A549 (cell line): ENCODE data around the gene SLC25A10. TPM values are rescaled to one million over a fixed set of nuclear protein-coding genes. Genes with fewer than 3 reads are reported as not detected.

ENCODE experiments used
- ATAC-seq, 2 experiments: fragments of 200-7000 bp in 1 of 2; fragments of >200 bp in 1 of 2; cut with Nextera tagmentation in 1 of 2; cut with Tn5 transposase in 1 of 2; 3 replicates each; pipeline versions ENCODE4 v1.8.0 to v1.9.1; 2018 to 2020; ENCODE audit warnings: mild to moderate bottlenecking in 1 of 2, moderate library complexity in 1 of 2
- CTCF ChIA-PET: fragments of 300-600 bp; sonication (Branson Sonifier 250); formaldehyde crosslinking; extraction: SDS; loops from one replicate; lab custom pipeline; 2021; ENCODE audit warnings: antibody characterized with exemption, inconsistent platforms; lab: Yijun Ruan, JAX
- POLR2A ChIA-PET: fragments of 350-600 bp; formaldehyde crosslinking; extraction: SDS; loops from one replicate; lab custom pipeline; 2021; ENCODE audit warnings: antibody characterized with exemption, inconsistent platforms; lab: Yijun Ruan, JAX
- DNase-seq, 2 experiments: peaks; one replicate each; pipeline versions ENCODE4 v3.0.0 to v3.0.0-alpha.2; 2011 to 2016; ENCODE audit warnings: low read depth in 1 of 2, low spot score in 1 of 2
- FAIRE-seq: peaks from 2 replicates; lab custom pipeline; 2011; peaks lifted over from hg19 to GRCh38; lab: Jason Lieb, UNC
- H3K27ac ChIP-seq, 2 experiments: fragments of >200 bp; sonication (Bioruptor Twin); formaldehyde crosslinking; 3 replicates each; pipeline ENCODE4 v1.5.1; 2016 to 2017
- H3K4me1 ChIP-seq: fragments of >200 bp; sonication (Bioruptor Twin); formaldehyde crosslinking; 3 replicates; pipeline ENCODE4 v1.6.1; 2016
- H3K4me2 ChIP-seq: fragments of >200 bp; sonication (Bioruptor Twin); formaldehyde crosslinking; 3 replicates; pipeline ENCODE4 v1.6.1; 2016
- H3K4me3 ChIP-seq: fragments of >200 bp; sonication (Bioruptor Twin); formaldehyde crosslinking; 3 replicates; pipeline ENCODE4 v1.5.1; 2016
- H3K9me3 ChIP-seq: fragments of >200 bp; sonication (Bioruptor Twin); formaldehyde crosslinking; 3 replicates; pipeline ENCODE4 v1.6.1; 2016
- CBX8 ChIP-seq: fragments of 200-600 bp; sonication (generic); IDR thresholded peaks from 2 replicates; pipeline ENCODE4 v1.6.1; 2016
- CEBPB ChIP-seq, 2 experiments: fragments of >200 bp in 1 of 2; sonication (Bioruptor Twin) in 1 of 2; formaldehyde crosslinking in 1 of 2; IDR thresholded peaks; 2 replicates each; pipeline ENCODE4 v1.6.1; 2012 to 2016
- CHD2 ChIP-seq: fragments of 150-350 bp; IDR thresholded peaks from 2 replicates; pipeline ENCODE4 v1.6.1; 2014; ENCODE audit warnings: low read length; ENCODE audit not compliant: partially characterized antibody
- EHMT2 ChIP-seq: fragments of 200-600 bp; sonication (generic); IDR thresholded peaks from 2 replicates; pipeline ENCODE4 v1.6.1; 2016; ENCODE audit warnings: antibody characterized with exemption, low read depth, mild to moderate bottlenecking, moderate library complexity
- FOSL2 ChIP-seq, 2 experiments: fragments of 450-650 bp in 1 of 2; fragments of >200 bp in 1 of 2; sonication (Bioruptor Twin) in 1 of 2; formaldehyde crosslinking; IDR thresholded peaks; 2 replicates each; pipeline versions ENCODE4 v1.5.0 to v1.6.1; 2016 to 2020; ENCODE audit warnings: mild to moderate bottlenecking in 1 of 2, moderate library complexity in 1 of 2
- FOXS1 ChIP-seq: fragments of 250-450 bp; sonication (Bioruptor Pico); IDR thresholded peaks from 2 replicates; pipeline ENCODE4 v1.5.0; 2020; ENCODE audit warnings: mild to moderate bottlenecking, moderate library complexity
- HDAC2 ChIP-seq: fragments of 200-600 bp; sonication (generic); IDR thresholded peaks from 2 replicates; pipeline ENCODE4 v1.6.1; 2016
- HEYL ChIP-seq: fragments of 250-450 bp; sonication (Bioruptor Pico); IDR thresholded peaks from 2 replicates; pipeline ENCODE4 v1.8.0; 2021; ENCODE audit warnings: mild to moderate bottlenecking, moderate library complexity
- HOXA7 ChIP-seq: fragments of 250-450 bp; sonication (Bioruptor Pico); IDR thresholded peaks from 2 replicates; pipeline ENCODE4 v1.5.0; 2020; ENCODE audit warnings: mild to moderate bottlenecking, moderate library complexity
- JUN ChIP-seq, 2 experiments: fragments of >200 bp; sonication (Bioruptor Twin); formaldehyde crosslinking; IDR thresholded peaks; 2 replicates in 1 of 2; 3 replicates in 1 of 2; pipeline ENCODE4 v1.6.1; 2016 to 2017
- MAFK ChIP-seq: fragments of 450-650 bp; IDR thresholded peaks from 2 replicates; pipeline ENCODE4 v1.6.1; 2014; ENCODE audit not compliant: partially characterized antibody
- MAZ ChIP-seq: fragments of 150-350 bp; IDR thresholded peaks from 2 replicates; pipeline ENCODE4 v1.6.1; 2014; ENCODE audit warnings: antibody characterized with exemption, low read depth, low read length, borderline replicate concordance
- MYC ChIP-seq: IDR thresholded peaks from 2 replicates; pipeline ENCODE4 v1.6.1; 2012; ENCODE audit warnings: mild to moderate bottlenecking, inconsistent platforms, low read length, improper control_type of control experiment, borderline replicate concordance
- PHF8 ChIP-seq: fragments of 200-600 bp; sonication (generic); IDR thresholded peaks from 2 replicates; pipeline ENCODE4 v1.6.1; 2016; ENCODE audit warnings: low read depth, mild to moderate bottlenecking, antibody characterized with exemption, moderate library complexity, borderline replicate concordance
- POLR2AphosphoS2 ChIP-seq: conservative IDR thresholded peaks from 2 replicates; pipeline ENCODE4 v1.6.1; 2012; ENCODE audit warnings: low read length, improper control_type of control experiment, inconsistent platforms
- RAD21 ChIP-seq, 2 experiments: fragments of >200 bp in 1 of 2; sonication (Bioruptor Twin) in 1 of 2; formaldehyde crosslinking in 1 of 2; IDR thresholded peaks in 1 of 2; conservative IDR thresholded peaks in 1 of 2; 2 replicates in 1 of 2; 3 replicates in 1 of 2; pipeline ENCODE4 v1.6.1; 2012 to 2018; ENCODE audit warnings: inconsistent platforms in 1 of 2
- RARB ChIP-seq: fragments of 250-450 bp; sonication (Bioruptor Pico); IDR thresholded peaks from 2 replicates; pipeline ENCODE4 v1.8.0; 2021; ENCODE audit warnings: mild to moderate bottlenecking, moderate library complexity
- RNF2 ChIP-seq: fragments of 200-600 bp; sonication (generic); IDR thresholded peaks from 2 replicates; pipeline ENCODE4 v1.6.1; 2016; ENCODE audit warnings: low read depth, mild to moderate bottlenecking, antibody characterized with exemption, moderate library complexity, borderline replicate concordance
- SMC3 ChIP-seq: fragments of >200 bp; sonication (Bioruptor Twin); formaldehyde crosslinking; IDR thresholded peaks from 3 replicates; pipeline ENCODE4 v1.6.1; 2018; ENCODE audit warnings: inconsistent platforms
- TFCP2L1 ChIP-seq: fragments of 250-450 bp; sonication (Bioruptor Pico); IDR thresholded peaks from 2 replicates; pipeline ENCODE4 v1.5.0; 2021; ENCODE audit warnings: mild to moderate bottlenecking
- ZC3H11A ChIP-seq: fragments of 450-650 bp; IDR thresholded peaks from 2 replicates; pipeline ENCODE4 v1.6.1; 2014; ENCODE audit warnings: antibody characterized with exemption, mild to moderate bottlenecking
- ZFP36 ChIP-seq: fragments of 450-650 bp; IDR thresholded peaks from 2 replicates; pipeline ENCODE4 v1.6.1; 2014; ENCODE audit warnings: borderline replicate concordance; ENCODE audit not compliant: partially characterized antibody
- WGBS: methylation state at CpG from one replicate; pipeline ENCODE4 v1.1.6; 2017; ENCODE audit errors: missing lambda C conversion rate; 5-methylcytosine and 5-hydroxymethylcytosine counted together
- polyA plus RNA-seq, 4 experiments: library from polyadenylated mRNA; depleted of rRNA in 3 of 4; stranded (reverse); fragments of >200 nt; fragmentation: RNase III in 1 of 4; extraction: RNeasy Plus Mini Kit Qiagen cat#74134 plus additional on column Dnase treatment in 1 of 4; gene quantifications; 2 replicates in 3 of 4; 3 replicates in 1 of 4; pipeline ENCODE4 v1.2.3, GENCODE V29; 2011 to 2017
- TF ChIP-seq, protein P1 (sequence below): IDR thresholded peaks from 2 replicates; pipeline ENCODE4 v1.6.1; 2012; ENCODE audit warnings: low read depth, borderline replicate concordance
- TF ChIP-seq, protein P2 (sequence below): fragments of >200 bp; sonication (Bioruptor Twin); formaldehyde crosslinking; IDR thresholded peaks from 3 replicates; pipeline ENCODE4 v1.5.1; 2016
- TF ChIP-seq, protein P3 (sequence below): fragments of >200 bp; sonication (Bioruptor Twin); formaldehyde crosslinking; IDR thresholded peaks from 3 replicates; pipeline ENCODE4 v1.6.1; 2016
- TF ChIP-seq, protein P4 (sequence below): IDR thresholded peaks from 2 replicates; pipeline ENCODE4 v1.6.1; 2012

SLC25A10 gene
- polyA plus RNA-seq, 2 of the 4 experiments (the other 2 are of a cell fraction), result 20.0 to 47.0 TPM

DNA sequence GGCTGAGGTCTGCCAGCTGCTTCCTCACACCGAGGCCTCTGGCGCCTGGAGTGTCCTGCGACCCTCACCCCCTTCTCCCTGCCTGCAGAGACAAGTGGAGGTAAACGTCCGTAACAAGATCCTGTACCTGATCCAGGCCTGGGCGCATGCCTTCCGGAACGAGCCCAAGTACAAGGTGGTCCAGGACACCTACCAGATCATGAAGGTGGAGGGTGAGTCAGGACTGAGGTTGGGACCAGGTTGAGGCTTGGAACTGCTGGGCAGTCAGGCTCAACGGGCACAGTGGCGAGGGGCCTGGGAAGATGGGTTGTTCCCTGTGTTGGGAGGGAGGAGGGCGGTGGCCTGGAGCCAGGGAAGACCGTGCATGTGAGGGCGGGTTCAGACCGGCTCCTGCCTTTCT is 23.5 kb upstream of the SLC25A10 start:
- FAIRE-seq, result no peak

DNA sequence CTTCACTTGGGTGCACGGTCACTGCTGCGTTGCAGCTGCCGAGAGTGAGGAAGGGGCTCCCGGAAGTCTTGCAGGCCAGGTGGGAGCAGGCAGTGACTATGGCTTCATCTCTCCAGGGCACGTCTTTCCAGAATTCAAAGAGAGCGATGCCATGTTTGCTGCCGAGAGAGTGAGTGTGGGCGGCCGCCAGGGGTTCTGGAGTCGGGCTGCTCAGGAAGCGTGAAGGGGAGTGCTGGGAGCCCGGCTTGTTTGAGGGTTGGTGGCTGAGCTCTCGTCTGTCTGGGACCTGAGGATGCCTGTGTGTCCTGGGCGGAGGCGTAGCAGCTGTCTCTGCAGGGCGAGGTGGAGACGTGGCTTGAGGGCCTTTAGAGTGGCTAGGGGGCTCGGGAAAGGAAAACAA is 22.0 kb upstream of the SLC25A10 start:
- DNase-seq (no peak), FAIRE-seq (no peak), ATAC-seq (no peak)
- CTCF ChIA-PET, result interaction anchor here (0.8 to 3.0 kb wide), 4 partner anchors 10 to 25 kb away, joined by 3 to 19 read pairs (median 5); partner anchors contain the start of gene MRPL12
- Histone ChIP-seq H3K4me1 (peaks cover 8% of the 10 kb centered on the region), H3K27ac (no peak overlapping the region), H3K9me3 (no peaks in the 10 kb centered on the region), H3K4me3 (no peak overlapping the region), H3K4me2 (no peak overlapping the region)
- POLR2A ChIA-PET, result no interaction called here
- 90% methylated on average over 18 of the region's 18 CpGs for WGBS
- TF ChIP-seq, protein P1, sequence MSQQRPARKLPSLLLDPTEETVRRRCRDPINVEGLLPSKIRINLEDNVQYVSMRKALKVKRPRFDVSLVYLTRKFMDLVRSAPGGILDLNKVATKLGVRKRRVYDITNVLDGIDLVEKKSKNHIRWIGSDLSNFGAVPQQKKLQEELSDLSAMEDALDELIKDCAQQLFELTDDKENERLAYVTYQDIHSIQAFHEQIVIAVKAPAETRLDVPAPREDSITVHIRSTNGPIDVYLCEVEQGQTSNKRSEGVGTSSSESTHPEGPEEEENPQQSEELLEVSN, result no peak
- TF ChIP-seq HDAC2, result no peak

More for the DNA sequence above, 23.5 kb upstream of the SLC25A10 start:
- Histone ChIP-seq H3K27ac (no peak overlapping the region), H3K4me1 (peaks cover 11% of the 10 kb centered on the region), H3K4me3 (no peak overlapping the region), H3K9me3 (no peaks in the 10 kb centered on the region), H3K4me2 (no peak overlapping the region)
- WGBS, result 95% methylated on average over 14 of the region's 14 CpGs
- CTCF ChIA-PET, result no interaction called here
- TF ChIP-seq MAFK, result no peak
- no peak for TF ChIP-seq HEYL (CRISPR knock-in tag)
- no peak for TF ChIP-seq HOXA7
- TF ChIP-seq SMC3, result no peak
- TF ChIP-seq, protein P2, sequence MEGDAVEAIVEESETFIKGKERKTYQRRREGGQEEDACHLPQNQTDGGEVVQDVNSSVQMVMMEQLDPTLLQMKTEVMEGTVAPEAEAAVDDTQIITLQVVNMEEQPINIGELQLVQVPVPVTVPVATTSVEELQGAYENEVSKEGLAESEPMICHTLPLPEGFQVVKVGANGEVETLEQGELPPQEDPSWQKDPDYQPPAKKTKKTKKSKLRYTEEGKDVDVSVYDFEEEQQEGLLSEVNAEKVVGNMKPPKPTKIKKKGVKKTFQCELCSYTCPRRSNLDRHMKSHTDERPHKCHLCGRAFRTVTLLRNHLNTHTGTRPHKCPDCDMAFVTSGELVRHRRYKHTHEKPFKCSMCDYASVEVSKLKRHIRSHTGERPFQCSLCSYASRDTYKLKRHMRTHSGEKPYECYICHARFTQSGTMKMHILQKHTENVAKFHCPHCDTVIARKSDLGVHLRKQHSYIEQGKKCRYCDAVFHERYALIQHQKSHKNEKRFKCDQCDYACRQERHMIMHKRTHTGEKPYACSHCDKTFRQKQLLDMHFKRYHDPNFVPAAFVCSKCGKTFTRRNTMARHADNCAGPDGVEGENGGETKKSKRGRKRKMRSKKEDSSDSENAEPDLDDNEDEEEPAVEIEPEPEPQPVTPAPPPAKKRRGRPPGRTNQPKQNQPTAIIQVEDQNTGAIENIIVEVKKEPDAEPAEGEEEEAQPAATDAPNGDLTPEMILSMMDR, result no peak
- TF ChIP-seq, protein P3, sequence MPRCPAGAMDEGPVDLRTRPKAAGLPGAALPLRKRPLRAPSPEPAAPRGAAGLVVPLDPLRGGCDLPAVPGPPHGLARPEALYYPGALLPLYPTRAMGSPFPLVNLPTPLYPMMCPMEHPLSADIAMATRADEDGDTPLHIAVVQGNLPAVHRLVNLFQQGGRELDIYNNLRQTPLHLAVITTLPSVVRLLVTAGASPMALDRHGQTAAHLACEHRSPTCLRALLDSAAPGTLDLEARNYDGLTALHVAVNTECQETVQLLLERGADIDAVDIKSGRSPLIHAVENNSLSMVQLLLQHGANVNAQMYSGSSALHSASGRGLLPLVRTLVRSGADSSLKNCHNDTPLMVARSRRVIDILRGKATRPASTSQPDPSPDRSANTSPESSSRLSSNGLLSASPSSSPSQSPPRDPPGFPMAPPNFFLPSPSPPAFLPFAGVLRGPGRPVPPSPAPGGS, result no peak
- TF ChIP-seq MAZ, result no peak
- no peak for TF ChIP-seq RAD21 (conservative IDR thresholded peaks at IDR 0.05 in 1 of 2, IDR thresholded peaks at IDR 0.05 in 1 of 2)
- TF ChIP-seq TFCP2L1 (CRISPR knock-in tag), result no peak
- POLR2A ChIA-PET, result no interaction called here
- DNase-seq (no peak), ATAC-seq (no peak)

DNA sequence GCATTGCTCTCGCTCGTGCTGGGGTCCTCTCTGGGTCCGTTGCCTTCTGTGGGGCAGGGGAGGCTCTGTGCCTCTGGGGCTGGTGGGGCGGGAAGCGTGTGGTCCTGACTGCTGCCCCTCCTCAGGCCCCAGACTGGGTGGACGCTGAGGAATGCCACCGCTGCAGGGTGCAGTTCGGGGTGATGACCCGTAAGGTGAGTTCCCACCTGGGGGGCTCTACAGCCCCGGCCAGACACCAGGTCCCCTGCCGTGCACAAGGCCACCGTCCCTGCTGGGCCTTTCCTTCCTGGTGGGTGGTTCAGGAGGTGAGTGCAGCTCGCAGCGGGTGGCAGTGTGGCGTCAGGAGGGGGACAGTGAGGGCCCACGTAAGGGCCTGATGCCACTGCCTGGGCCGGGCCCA is 21.5 kb upstream of the SLC25A10 start:
- TF ChIP-seq JUN (IDR thresholded peaks at IDR 0.05) (no peak), RAD21 (conservative IDR thresholded peaks at IDR 0.05 in 1 of 2, IDR thresholded peaks at IDR 0.05 in 1 of 2) (no peak), CBX8 (no peak)
- FAIRE-seq, result no peak
- no peak overlapping the region for H3K4me3 ChIP-seq
- no peak for DNase-seq
- no peak overlapping the region for H3K4me2 ChIP-seq
- no peaks in the 10 kb centered on the region for H3K9me3 ChIP-seq
- peaks cover 3% of the 10 kb centered on the region for H3K4me1 ChIP-seq
- ATAC-seq, result no peak
- POLR2A ChIA-PET, result interaction anchor here (0.6 kb wide), 1 partner anchor 12 kb away, joined by 5 read pairs; the partner anchor contains the start of gene MRPL12
- WGBS, result 89% methylated on average over 17 of the region's 17 CpGs
- CTCF ChIA-PET, result interaction anchor here (0.8 to 3.0 kb wide), 5 partner anchors 10 to 140 kb away, joined by 3 to 19 read pairs (median 4); partner anchors contain the start of gene MRPL12
- no peak overlapping the region for H3K27ac ChIP-seq

DNA sequence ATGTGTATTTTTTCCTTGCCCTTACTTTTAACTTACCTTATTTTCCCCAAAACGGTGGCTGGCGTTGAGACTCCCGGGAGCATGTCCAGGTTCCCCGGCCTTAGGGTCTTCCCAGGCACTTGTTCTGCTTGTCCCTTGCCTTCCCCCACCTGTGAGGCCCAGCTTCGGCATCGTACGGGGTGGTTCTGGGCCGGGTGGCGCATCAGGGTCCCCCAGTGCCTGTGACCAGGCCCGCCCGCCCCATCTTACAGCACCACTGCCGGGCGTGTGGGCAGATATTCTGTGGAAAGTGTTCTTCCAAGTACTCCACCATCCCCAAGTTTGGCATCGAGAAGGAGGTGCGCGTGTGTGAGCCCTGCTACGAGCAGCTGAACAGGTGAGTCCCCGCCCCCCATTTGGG is 20.9 kb upstream of the SLC25A10 start:
- H3K4me3 ChIP-seq, result no peak overlapping the region
- H3K9me3 ChIP-seq, result no peaks in the 10 kb centered on the region
- ATAC-seq (no peak), FAIRE-seq (no peak), DNase-seq (no peak)
- ChIA-PET CTCF (interaction anchor here (1.2 to 3.0 kb wide), 3 partner anchors 11 to 140 kb away, joined by 4 to 19 read pairs (median 7); partner anchors contain the start of gene MRPL12), POLR2A (interaction anchor here (0.6 kb wide), 1 partner anchor 11 kb away, joined by 5 read pairs; the partner anchor contains the start of gene MRPL12)
- 95% methylated on average over 18 of the region's 18 CpGs for WGBS
- no peaks in the 10 kb centered on the region for H3K4me1 ChIP-seq
- H3K27ac ChIP-seq, result no peak overlapping the region
- no peak overlapping the region for H3K4me2 ChIP-seq
- no peak for TF ChIP-seq MYC
- TF ChIP-seq EHMT2, result no peak
- TF ChIP-seq CHD2, result no peak
- TF ChIP-seq, protein P1, result no peak
- TF ChIP-seq RNF2, result no peak
- no peak for TF ChIP-seq CEBPB (IDR thresholded peaks at IDR 0.05)
- TF ChIP-seq ZC3H11A, result no peak
- TF ChIP-seq POLR2AphosphoS2, result no peak
- TF ChIP-seq FOSL2 (IDR thresholded peaks at IDR 0.05), result no peak
- TF ChIP-seq FOSL2 (CRISPR knock-in tag; IDR thresholded peaks at IDR 0.05), result no peak
- TF ChIP-seq, protein P4, sequence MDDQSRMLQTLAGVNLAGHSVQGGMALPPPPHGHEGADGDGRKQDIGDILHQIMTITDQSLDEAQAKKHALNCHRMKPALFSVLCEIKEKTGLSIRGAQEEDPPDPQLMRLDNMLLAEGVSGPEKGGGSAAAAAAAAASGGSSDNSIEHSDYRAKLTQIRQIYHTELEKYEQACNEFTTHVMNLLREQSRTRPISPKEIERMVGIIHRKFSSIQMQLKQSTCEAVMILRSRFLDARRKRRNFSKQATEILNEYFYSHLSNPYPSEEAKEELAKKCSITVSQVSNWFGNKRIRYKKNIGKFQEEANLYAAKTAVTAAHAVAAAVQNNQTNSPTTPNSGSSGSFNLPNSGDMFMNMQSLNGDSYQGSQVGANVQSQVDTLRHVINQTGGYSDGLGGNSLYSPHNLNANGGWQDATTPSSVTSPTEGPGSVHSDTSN, result no peak
- no peak for TF ChIP-seq FOXS1
- TF ChIP-seq RARB, result no peak
- TF ChIP-seq PHF8, result no peak
- TF ChIP-seq ZFP36, result no peak
